Activated effector memory CD4-positive, alpha-beta T cell treated with anti-CD3 and anti-CD28 coated beads, Interleukin-2, amount 50 U/mL, for 16 hours (primary cell): ENCODE measurements around the gene UBE2O.
A peak's percentile ranks its signal among the peaks of the same experiment; 100 is the strongest.
"Not testable (repeated sequence)": the region's sequence is repeated elsewhere in the genome, so short reads cannot be mapped to it uniquely, and the experiment has no call there.

ENCODE experiments used
- DNase-seq: peaks from one replicate; pipeline ENCODE4 v3.0.0-alpha.2; 2020

UBE2O gene

DNA sequence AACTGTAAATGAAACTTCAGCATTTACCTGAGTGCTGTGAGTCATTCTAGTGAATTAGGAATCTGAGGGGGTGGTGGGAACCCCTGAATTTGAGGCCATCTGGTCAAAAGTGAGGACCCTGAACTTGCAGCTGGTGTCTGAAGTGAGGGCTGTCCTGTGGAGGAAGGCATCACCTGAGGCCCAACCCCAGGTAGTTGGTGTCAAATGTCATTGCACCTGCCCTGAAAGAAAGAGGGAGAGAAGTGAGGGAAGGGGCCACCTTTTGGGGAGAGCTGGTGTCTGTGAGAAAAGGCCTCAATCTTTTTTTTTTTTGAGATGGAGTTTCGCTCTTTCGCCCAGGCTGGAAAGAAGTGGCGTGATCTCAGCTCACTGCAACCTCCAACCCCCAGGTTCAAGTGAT is 86.7 kb downstream of the UBE2O start:
- DNase-seq: no peak

GRCh38 chr17:76365256-76365903 is 87.6 kb downstream of the UBE2O start:
- no peak for DNase-seq

DNA sequence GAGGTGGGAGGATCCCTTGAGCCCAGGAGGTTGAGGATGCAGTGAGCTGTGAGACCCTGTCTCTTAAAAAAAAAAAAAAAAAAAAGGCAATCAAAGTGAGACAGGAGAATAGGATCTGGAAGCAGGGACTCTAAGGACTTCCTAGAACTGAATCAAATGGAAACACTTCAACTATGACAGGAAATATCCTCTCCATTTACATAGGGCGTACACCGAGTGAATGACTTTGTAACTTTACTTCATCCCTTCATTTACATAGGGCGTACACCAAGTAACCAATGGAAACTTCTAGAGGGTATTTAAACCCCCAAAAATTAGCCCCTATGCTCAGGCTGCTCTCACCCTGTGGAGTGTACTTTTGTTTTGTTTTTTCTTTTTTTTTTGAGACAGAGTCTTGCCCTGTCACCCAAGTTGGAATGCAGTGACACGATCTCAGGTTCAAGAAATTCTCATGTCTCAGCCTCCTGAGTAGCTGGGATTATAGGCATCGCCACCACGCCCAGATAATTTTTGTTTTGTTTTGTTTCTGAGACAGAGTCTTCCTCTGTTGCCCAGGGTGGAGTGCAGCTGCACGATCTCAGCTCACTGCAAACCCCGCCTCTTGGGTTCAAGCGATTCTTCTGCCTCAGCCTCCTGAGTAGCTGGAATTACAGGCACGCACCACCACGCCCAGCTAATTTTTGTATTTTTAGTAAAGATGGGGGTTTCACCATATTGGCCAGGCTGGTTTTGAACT is 89.7 kb downstream of the UBE2O start:
- no peak for DNase-seq

DNA sequence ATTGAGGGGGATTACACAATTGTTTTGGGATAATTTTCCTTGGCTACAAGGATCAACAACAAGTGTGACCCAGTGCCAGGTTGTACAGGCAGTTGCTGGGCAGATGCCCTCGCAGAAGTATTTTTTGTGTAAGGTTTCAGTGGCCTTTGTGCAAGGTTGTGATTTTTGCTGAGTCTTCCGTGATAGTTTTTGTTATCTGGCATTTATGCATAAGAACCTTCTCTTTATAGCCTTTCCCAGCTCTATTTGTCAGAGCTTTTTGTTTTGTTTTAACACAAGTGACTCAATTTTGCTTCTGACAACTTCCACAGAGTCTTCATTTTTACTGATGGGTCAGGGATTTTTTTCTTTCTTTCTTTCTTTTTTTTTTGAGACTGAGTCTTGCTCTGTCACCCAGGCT is 92.5 kb downstream of the UBE2O start:
- DNase-seq: no peak

DNA sequence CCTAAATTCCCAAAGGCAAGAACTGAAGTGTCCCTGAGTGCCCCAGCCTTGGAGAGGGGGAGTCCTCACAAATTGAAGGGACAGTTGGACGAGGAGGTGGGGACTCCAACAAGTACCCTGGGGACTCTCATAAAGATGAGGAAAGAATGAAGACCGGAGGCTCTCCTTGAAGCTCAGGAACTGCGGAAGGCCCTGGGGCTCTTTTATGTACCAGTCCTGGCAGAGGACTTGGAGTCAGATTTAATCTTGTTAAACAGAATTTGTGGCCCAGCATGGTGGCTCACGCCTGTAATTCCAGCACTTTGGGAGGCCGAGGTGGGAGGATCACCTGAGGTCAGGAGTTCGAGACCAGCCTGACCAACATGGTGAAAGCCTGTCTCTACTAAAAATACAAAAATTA is 93.2 kb downstream of the UBE2O start:
- not testable (repeated sequence) for DNase-seq

DNA sequence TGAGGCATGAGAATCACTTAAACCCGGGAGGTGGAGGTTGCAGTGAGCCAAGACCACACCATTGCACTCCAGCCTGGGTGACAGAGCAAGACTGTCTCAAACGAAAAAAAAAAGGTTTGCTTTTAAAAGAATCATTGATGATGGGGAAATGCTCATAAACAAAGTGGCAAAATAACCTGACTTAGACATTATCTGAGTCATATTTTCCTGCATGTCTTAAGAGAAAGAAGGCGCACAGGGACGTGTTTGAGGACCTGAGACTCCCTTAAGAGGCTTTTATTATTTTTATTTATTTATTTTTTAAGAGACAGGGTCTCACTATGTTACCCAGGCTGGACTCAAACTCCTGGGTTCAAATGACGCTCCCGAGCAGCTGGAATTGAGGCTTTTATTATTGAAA is 93.6 kb downstream of the UBE2O start:
- DNase-seq: no peak

DNA sequence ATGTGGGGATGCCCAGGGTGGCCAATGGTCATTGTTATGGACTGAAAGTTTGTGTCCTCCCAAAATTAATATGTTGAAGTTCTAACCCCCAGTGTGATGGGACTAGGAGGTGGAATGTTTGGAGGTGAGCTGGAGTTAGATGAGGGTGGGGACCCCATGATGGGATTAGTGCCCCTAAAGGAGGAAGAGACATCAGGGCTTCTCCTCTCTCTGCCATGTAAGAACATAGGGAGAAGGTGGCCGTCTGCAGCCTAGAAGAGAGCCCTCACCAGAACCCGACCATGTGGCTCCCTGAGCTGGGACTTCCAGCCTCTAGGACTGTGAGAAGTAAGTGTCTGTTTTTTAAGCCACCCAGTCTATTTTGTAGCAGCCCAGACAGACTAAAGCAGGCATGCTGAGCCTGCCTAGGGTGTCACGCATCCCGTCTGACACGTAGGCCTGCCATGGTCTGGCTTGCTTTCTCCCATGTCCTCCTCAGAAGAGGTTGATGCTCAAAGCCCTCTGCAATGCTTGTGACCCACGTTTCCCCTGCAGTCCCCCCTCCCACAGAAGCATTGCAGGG is 95.3 kb downstream of the UBE2O start:
- no peak for DNase-seq

DNA sequence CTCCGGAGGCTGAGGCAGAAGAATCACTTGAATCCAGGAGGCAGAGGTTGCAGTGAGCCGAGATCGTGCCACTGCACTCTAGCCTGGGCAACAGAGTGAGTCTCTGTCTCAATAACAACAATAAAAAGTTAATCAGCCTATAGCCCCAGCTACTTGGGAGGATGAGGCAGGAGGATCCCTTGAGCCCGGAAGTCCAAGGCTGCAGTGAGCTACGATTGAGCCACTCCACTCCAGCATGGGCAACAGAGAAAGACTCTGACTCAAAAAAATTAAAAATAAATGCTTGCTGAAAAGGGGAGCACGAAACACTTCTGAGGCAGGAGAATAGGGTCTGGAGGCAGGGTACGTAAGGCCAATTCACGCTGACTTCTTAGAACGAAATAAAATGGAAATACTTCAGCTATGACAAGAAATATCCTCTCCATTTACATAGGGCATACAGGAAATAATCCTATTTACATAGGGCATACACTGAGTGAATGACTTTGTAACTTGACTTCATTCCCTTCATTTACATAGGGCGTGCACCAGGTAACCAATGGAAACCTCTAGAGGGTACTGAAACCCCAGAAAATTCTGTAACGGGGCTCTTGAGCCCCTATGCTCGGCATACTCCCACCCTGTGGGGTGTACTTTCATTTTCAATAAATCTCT is 96.0 kb downstream of the UBE2O start:
- no peak for DNase-seq

DNA sequence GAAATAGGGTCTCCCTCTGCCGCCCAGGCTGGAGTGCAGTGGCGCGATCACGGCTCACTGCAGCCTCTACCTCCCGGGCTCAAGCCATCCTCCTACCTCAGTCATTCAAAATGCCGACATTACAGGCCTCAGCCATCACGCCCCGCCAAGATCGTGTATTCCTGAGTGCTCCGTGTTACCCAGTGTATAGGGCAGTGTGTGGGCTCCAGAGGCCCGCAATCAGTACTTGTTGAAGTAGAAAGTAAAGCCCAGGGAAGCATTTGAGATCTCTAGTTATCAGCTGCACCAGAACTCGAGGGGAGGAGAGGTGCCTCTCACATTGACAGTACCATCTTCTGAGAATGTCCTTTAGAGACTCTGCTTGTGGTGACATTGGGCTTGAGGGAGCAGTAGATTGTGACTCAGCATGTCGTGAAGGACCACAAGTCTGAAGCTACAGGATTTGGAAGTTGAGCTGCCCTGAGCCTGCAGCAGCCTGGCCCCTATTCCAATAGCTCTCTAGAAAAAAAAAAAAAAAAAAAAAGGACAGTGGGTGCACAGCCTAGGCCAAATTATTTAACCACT is 98.1 kb downstream of the UBE2O start:
- no peak for DNase-seq

GRCh38 chr17:76354317-76354729 is 98.6 kb downstream of the UBE2O start:
- no peak for DNase-seq

- DNase-seq: peak; percentile 93
These were observed 99.2 kb downstream of the UBE2O start, which contains the start of gene PRPSAP1 for GRCh38 chr17:76353599-76354316. Gene PRPSAP1, minus strand, starts transcription at chr17:76353916. Its CDS starts 213 bp downstream, at chr17:76353703.

DNA sequence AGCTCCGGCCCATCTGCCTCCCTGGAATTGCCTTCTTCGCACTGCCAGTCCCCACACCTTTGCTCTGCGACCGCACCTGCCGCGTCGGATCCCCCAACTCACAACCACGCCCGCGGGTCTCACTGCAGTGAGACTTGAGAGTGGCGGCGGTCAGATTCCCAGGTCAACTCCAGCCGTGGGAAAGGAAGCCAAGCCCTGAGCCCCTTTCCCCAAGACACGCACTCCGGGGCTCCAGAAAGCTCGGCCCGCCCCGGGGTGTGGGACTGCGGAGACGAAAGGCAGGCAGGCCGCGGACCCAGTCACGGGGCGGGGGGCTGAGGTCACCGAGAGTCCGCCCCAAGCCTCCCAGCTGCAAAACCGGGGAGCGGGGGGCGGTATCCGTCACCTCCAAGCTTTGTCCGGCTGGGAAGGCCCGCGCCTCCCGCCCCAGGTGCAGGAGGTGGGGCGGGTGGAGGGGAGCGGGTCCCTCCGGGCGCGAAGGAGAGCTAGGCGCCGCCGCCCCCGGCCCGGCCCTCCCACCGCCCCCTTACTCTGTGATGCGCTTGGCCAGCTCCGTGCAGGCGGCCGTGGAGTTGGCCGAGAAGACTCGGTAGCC is 99.9 kb downstream of the UBE2O start:
- peak; percentile 70 for DNase-seq

DNA sequence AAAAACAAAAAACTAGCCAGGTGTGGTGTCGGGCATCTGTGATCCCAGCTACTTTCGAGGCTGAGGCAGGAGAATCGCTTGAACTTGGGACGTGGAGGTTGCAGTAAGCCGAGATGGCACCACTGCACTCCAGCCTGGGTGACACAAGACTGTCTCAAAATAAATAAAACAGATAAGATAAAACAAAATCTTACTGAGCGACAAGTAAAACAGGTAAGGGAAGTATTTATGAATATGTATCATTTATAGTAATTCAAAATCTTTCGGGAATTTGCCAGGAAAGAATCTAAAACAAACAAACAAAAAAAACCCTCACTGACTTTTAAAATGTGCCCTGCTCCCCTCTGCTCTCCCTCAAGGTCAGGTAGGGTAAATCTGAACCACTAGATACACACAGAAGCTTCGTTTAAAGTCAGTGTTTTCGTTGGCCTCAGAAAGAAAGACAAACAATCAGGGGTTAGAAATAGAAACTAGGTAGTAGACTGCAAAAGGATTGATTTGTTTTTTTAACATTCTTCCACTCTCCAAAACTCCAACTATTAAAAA is 101.4 kb downstream of the UBE2O start:
- DNase-seq: no peak

DNA sequence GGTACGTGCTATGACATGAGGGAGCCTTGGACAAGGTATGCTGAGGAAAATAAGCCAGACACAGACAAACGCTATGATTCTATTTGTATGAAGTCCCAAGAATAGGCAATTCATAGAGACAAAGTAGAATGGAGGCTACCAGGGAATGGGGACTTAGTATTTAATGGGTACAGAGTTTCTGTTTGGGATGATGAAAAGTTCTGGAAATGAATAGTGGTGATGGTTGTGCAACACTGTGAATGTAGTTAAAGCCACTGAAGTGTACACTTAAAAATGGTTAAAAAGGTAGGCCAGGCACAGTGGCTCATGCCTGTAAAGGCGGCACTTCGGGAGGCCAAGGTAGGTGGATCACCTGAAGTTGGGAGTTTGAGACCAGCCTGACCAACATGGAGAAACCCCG is 102.5 kb downstream of the UBE2O start:
- DNase-seq: no peak

- not testable (repeated sequence) for DNase-seq
These were observed 106.0 kb downstream of the UBE2O start for GRCh38 chr17:76346936-76347335.

- DNase-seq: no peak
These were observed 107.5 kb downstream of the UBE2O start for GRCh38 chr17:76345377-76345974.

DNA sequence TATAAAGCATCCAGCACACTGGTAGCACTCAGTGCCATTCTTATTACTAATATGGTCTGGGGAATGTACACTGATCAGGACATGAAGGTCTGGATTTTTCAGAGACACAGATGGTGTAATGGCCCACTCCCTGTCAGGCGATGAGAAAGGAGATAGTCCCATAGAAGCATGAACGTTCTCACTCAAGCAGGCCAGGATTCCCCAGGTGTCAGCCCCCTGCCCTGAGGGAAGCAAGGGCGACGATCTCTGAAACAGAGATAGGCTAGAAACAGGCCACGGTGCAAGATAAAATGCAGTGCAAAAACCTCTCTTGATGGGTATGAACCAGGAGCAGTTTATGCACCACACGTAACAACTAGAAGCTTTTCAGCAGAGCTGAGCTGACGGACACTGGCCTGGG is 109.8 kb downstream of the UBE2O start:
- DNase-seq: no peak

DNA sequence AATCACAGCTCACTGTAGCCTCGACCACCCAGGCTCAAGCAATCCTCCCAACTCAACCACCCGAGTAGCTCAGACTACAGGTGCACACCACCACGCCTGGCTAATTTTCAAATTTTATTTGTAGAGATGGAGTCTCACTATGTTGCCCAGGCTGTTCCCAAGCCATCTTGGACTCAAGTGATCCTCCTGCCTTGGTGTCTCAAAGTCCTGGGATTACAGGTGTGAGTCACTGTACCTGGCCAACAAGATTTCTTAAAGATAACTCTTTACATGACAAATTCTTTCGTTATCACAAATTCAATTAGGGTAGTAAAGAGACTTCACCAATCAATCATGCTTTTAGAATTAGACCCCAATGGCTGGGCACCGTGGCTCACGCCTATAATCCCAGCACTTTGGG is 111.7 kb downstream of the UBE2O start:
- no peak for DNase-seq
